Fibroblast of skin of left quadriceps (primary cell): ENCODE data around the gene ZFP92.

ENCODE experiments used
- DNase-seq, 2 experiments: peaks; one replicate each; pipeline ENCODE4 v3.0.0-alpha.2; 2013; ENCODE audit warnings: low read depth in 2 of 2

The ZFP92 gene

GRCh38 chrX:153455571-153455970 lies 44.3 kb downstream of the ZFP92 start:
- no peak for DNase-seq

GRCh38 chrX:153456161-153456560 lies 44.9 kb downstream of the ZFP92 start:
- no peak for DNase-seq

GRCh38 chrX:153456704-153457103 lies 45.4 kb downstream of the ZFP92 start:
- no peak for DNase-seq

- DNase-seq: no peak
These were observed 46.0 kb downstream of the ZFP92 start for GRCh38 chrX:153457136-153457825.

- no peak for DNase-seq
These were observed 46.7 kb downstream of the ZFP92 start for GRCh38 chrX:153457827-153458466.

GRCh38 chrX:153458476-153458875 lies 47.2 kb downstream of the ZFP92 start:
- DNase-seq: no peak

- no peak for DNase-seq
These were observed 48.7 kb downstream of the ZFP92 start for GRCh38 chrX:153459986-153460385.

- no peak for DNase-seq
These were observed 49.6 kb downstream of the ZFP92 start for GRCh38 chrX:153460826-153461225.
